ELF-1 (cell line): Measurements from ENCODE around the gene TRIM34.
"Not testable (repeated sequence)": the region's sequence is repeated elsewhere in the genome, so short reads cannot be mapped to it uniquely, and the experiment has no call there.

Source experiments
- DNase-seq: peaks from one replicate; pipeline ENCODE4 v3.0.0-alpha.2; 2016; ENCODE audit warnings: low read depth, low spot score

The TRIM34 gene

GRCh38 chr11:5624489-5625279 is at the start of gene TRIM34:
TRIM34 (plus strand) TSS chr11:5625001; CDS start chr11:5632332, 7,331 bp downstream.
- DNase-seq = peak; percentile 30

GRCh38 chr11:5575152-5575551 is 49.6 kb upstream of the TRIM34 start:
- DNase-seq = no peak

GRCh38 chr11:5577101-5577500 is 47.7 kb upstream of the TRIM34 start:
- no peak for DNase-seq

- no peak for DNase-seq
Measured at GRCh38 chr11:5580577-5580976, 44.2 kb upstream of the TRIM34 start, which contains the start of gene OR52B6. OR52B6 (plus strand) TSS chr11:5580877; CDS start chr11:5580877, 0 bp downstream.

- no peak for DNase-seq
Measured at GRCh38 chr11:5581014-5581413, 43.8 kb upstream of the TRIM34 start.

- not testable (repeated sequence) for DNase-seq
Measured at GRCh38 chr11:5584458-5584857, 40.3 kb upstream of the TRIM34 start.

- not testable (repeated sequence) for DNase-seq
Measured at GRCh38 chr11:5589906-5590305, 34.9 kb upstream of the TRIM34 start.

GRCh38 chr11:5591613-5592012 is 33.2 kb upstream of the TRIM34 start:
- no peak for DNase-seq

- no peak for DNase-seq
Measured at GRCh38 chr11:5592615-5593014, 32.2 kb upstream of the TRIM34 start.

GRCh38 chr11:5593146-5593545 is 31.7 kb upstream of the TRIM34 start:
- no peak for DNase-seq

GRCh38 chr11:5596607-5597201 is 28.1 kb upstream of the TRIM34 start, which contains the start of gene TRIM6:
TRIM6 (plus strand) TSS chr11:5596637; CDS start chr11:5596898, 261 bp downstream.
- peak; percentile 74 for DNase-seq

- DNase-seq = peak; percentile 50
Measured at GRCh38 chr11:5597953-5598352, 26.8 kb upstream of the TRIM34 start.

GRCh38 chr11:5600374-5600851 is 24.4 kb upstream of the TRIM34 start:
- peak; percentile 88 for DNase-seq

- DNase-seq = not testable (repeated sequence)
Measured at GRCh38 chr11:5602791-5603190, 22.0 kb upstream of the TRIM34 start.

GRCh38 chr11:5603326-5603725 is 21.5 kb upstream of the TRIM34 start:
- no peak for DNase-seq

GRCh38 chr11:5604896-5605295 is 19.9 kb upstream of the TRIM34 start:
- no peak for DNase-seq

- DNase-seq = no peak
Measured at GRCh38 chr11:5605849-5606248, 19.0 kb upstream of the TRIM34 start.

GRCh38 chr11:5608808-5609207 is 16.0 kb upstream of the TRIM34 start:
- DNase-seq = no peak

- no peak for DNase-seq
Measured at GRCh38 chr11:5610446-5610845, 14.4 kb upstream of the TRIM34 start.

GRCh38 chr11:5611627-5612026 is 13.2 kb upstream of the TRIM34 start:
- DNase-seq = no peak

GRCh38 chr11:5618807-5619206 is 6.0 kb upstream of the TRIM34 start:
- no peak for DNase-seq

- peak; percentile 78 for DNase-seq
Measured at GRCh38 chr11:5620651-5621521, 3.9 kb upstream of the TRIM34 start.
